ENCODE data around the gene RAB4A. TPM values are rescaled to one million over a fixed set of nuclear protein-coding genes. Genes with fewer than 3 reads are reported as not detected.
A peak's percentile ranks its signal among the peaks of the same experiment; 100 is the strongest.

RAB4A gene, protein sequence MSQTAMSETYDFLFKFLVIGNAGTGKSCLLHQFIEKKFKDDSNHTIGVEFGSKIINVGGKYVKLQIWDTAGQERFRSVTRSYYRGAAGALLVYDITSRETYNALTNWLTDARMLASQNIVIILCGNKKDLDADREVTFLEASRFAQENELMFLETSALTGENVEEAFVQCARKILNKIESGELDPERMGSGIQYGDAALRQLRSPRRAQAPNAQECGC
- 2.4 and 3.1 TPM in 2 replicates for total RNA-seq (2013; cell fraction: nucleolus; rRNA removed)
- total RNA-seq (2014; rRNA removed) (13.6 and 20.8 TPM in 2 replicates), total RNA-seq (2014; rRNA removed; fragmentation: Illumina TruSeq; extraction: Trizol) (10.1 and 10.4 TPM in 2 replicates), total RNA-seq (2021) (35.8 and 40.9 TPM in 2 replicates), polyA plus RNA-seq (2011; rRNA removed) (10.2 and 16.8 TPM in 2 replicates), polyA plus RNA-seq (2014; fragmentation: Illumina TruSeq; extraction: Trizol) (12.3 and 14.5 TPM in 2 replicates), polyA plus RNA-seq (2014; fragmentation: Nextera tagmentation; extraction: Ambion mirVana) (1 to 10 TPM; 4.0 to 8.5 TPM), polyA plus RNA-seq (2014; rRNA removed) (31.4 and 32.2 TPM in 2 replicates), polyA plus RNA-seq (2016; fragmentation: Nextera tagmentation; extraction: Ambion mirVana) (10 to 100 TPM; 25.1 to 28.8 TPM), polyA minus RNA-seq (2011; rRNA and poly(A)+ RNA removed) (1.7 and 3.4 TPM in 2 replicates), Bru-seq, nascent RNA (percentile 69 among the genes with signal in this experiment), BruChase-seq, experiment 1, labeled RNA remaining after a 6-hour chase (percentile 66 among the genes with signal in this experiment), BruChase-seq, experiment 2, labeled RNA remaining after a 2-hour chase (percentile 65 among the genes with signal in this experiment)
- polyA plus RNA-seq (2011; ENCODE audit: low read depth), result 9.1 TPM
- 6.1 and 6.3 TPM in 2 replicates for polyA plus RNA-seq (2011; cell fraction: cytosol; rRNA removed)
- 3.1 and 3.2 TPM in 2 replicates for polyA plus RNA-seq (2011; cell fraction: nucleus; rRNA removed)
- polyA plus RNA-seq (2012), result 14.8 and 19.9 TPM in 2 replicates
- 1.1 and 3.4 TPM in 2 replicates for polyA minus RNA-seq (2011; cell fraction: cytosol; rRNA and poly(A)+ RNA removed)
- 1.3 and 3.2 TPM in 2 replicates for polyA minus RNA-seq (2011; cell fraction: nucleus; rRNA and poly(A)+ RNA removed)
- long read RNA-seq, experiment 1, transcript RAB4A-201 (8 exons, 2,966 nt), result major isoform, 21 of 24 reads
- long read RNA-seq, experiment 1, partial matches to known transcripts, result 0 of 24 reads
- long read RNA-seq, experiment 1, other reads (novel, unspliced or antisense), result 1 of 24 reads
- long read RNA-seq, experiment 2, transcript RAB4A-201 (8 exons, 2,966 nt), result major isoform, 15 of 18 reads
- long read RNA-seq, experiment 2, partial matches to known transcripts, result 1 of 18 reads
- long read RNA-seq, experiment 2, other reads (novel, unspliced or antisense), result 2 of 18 reads

DNA sequence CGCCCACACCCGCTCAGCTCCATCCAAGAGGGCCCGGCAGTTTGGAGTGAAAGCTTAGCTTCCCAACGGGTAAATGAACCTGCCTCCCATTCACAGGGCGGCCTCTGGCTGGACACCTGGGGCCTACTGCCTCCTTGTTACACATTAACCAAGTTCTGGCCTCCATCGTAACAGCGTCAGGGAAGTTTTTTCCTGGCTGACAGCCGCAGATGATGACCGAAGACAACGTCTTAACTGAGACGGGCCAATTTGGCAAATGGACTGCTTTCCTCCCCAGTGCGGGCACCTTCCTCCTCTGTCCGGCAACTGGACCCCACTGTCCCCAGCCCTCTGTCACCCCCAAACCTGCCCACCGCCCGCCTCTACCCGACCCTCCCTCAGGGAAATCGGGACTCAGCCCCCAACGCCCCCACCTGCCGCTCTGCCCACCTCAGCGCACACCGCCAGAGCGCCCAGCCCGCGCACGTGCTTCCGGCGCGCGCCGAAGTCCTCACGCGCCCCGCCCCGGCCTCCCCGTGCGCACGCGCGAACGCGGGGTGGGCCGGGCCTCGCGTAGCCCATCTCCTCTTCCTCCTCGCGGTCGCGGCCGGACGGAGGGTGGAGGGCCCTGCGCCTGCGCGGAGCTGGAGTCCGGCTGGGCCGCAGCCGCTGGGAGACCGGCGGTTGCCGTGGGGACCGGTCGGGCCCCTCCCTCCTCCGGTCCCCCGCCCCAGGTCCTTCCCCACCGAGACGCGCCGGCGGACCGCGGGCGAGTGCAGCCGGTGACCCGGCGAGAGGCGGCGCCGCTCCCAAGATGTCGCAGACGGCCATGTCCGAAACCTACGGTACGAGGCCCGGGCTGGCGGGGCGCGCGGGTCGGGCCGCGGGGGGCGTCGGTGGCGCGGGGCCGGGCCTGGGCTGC lies at the start of gene RAB4A:
Gene RAB4A, plus strand, starts transcription at position 565 of the 901 bp plus-strand sequence. Its CDS starts 229 bp downstream, at position 794.
- POLR2A ChIA-PET, result interaction anchor here (0.8 kb wide), 1 partner anchor 257 kb away, joined by 3 read pairs; no protein-coding TSS in a partner anchor
- WGBS (ENCODE audit: insufficient coverage, insufficient replicate concordance, low lambda C conversion rate, missing lambda C conversion rate), result 31% methylated on average over 51 of the region's 95 CpGs
- in situ Hi-C loops (cut with MboI), result no loop called here
- TF ChIP-seq POLR2AphosphoS5 (IDR thresholded peaks at IDR 0.05; ENCODE audit: low read length) (peak; percentile 54; the same call in 1 of the 2 replicates), RAD21 (IDR thresholded peaks at IDR 0.05; ENCODE audit: insufficient read depth, low read depth, low read length) (no peak), IKZF1 (conservative IDR thresholded peaks at IDR 0.05) (peak; percentile 49), BMI1 (IDR thresholded peaks at IDR 0.05; ENCODE audit: borderline replicate concordance) (no peak), MYC (IDR thresholded peaks at IDR 0.05; ENCODE audit: insufficient read depth, insufficient read length, insufficient replicate concordance, low read length, severe bottlenecking) (peak; percentile 26), RELB (IDR thresholded peaks at IDR 0.05; ENCODE audit: low read depth) (no peak), BHLHE40 (IDR thresholded peaks at IDR 0.05; ENCODE audit: borderline replicate concordance in 1 of 2, low read depth in 2 of 2, low read length in 1 of 2) (peak; percentile 89 to 94), CREB1 (IDR thresholded peaks at IDR 0.05; ENCODE audit: low read depth) (peak; percentile 34; the same call in 1 of the 2 replicates), LARP7 (IDR thresholded peaks at IDR 0.05) (peak; percentile 69; the same call in 1 of the 2 replicates)
- TF ChIP-seq, protein P1, sequence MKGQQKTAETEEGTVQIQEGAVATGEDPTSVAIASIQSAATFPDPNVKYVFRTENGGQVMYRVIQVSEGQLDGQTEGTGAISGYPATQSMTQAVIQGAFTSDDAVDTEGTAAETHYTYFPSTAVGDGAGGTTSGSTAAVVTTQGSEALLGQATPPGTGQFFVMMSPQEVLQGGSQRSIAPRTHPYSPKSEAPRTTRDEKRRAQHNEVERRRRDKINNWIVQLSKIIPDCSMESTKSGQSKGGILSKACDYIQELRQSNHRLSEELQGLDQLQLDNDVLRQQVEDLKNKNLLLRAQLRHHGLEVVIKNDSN (IDR thresholded peaks at IDR 0.05; ENCODE audit: borderline replicate concordance, extremely low read length, insufficient read depth, low read depth, low read length), result peak; percentile 69

More for the DNA sequence above, at the start of gene RAB4A:
- ChIA-PET CTCF (interaction anchor here (0.7 to 0.8 kb wide), 2 partner anchors 211 to 284 kb away, joined by 3 read pairs; no protein-coding TSS in a partner anchor), SMC1A (ENCODE audit: uncharacterized antibody, unreplicated experiment) (interaction anchor here (0.6 kb wide), 1 partner anchor 68 kb away, joined by 3 read pairs; no protein-coding TSS in a partner anchor), RAD21 (ENCODE audit: unreplicated experiment) (no interaction called here)
- DNase-seq (ENCODE audit: low read depth, low spot score) (peak; percentile 43), ATAC-seq (peak; percentile 96), FAIRE-seq (peak; percentile 61)
- Histone ChIP-seq H3K9ac (ENCODE audit: control insufficient read depth, insufficient read depth, low read length) (peak within 1 kb of the TSS; percentile 52), H3K4me1 (ENCODE audit: control insufficient read depth, insufficient read depth, low read length) (peaks cover 9% of the 10 kb centered on the region), H3K9me3 (replicated peaks; ENCODE audit: control insufficient read depth, insufficient read depth, low read length) (no peaks in the 10 kb centered on the region; the same call in 1 of the 3 replicates), H3K4me2 (ENCODE audit: control insufficient read depth, insufficient read depth) (peak within 1 kb of the TSS; percentile 89), H3K27me3 (replicated peaks in 1 of 2; ENCODE audit: control insufficient read depth in 2 of 2, insufficient read depth in 2 of 2, low read length in 1 of 2) (no peaks in the 10 kb centered on the region), H3K36me3 (ENCODE audit: control insufficient read depth in 2 of 2, insufficient read depth in 2 of 2, low read length in 1 of 2) (no peaks in the 10 kb centered on the region), H4K20me1 (ENCODE audit: control insufficient read depth, insufficient read depth) (no peaks in the 10 kb centered on the region), H3K4me3 (peak within 1 kb of the TSS; percentile 95), H3K79me2 (ENCODE audit: control insufficient read depth, insufficient read depth, low read length) (peaks cover 21% of the 10 kb centered on the region), H3K27ac (ENCODE audit: control insufficient read depth, insufficient read depth) (peak within 1 kb of the TSS; percentile 7; the same call in 1 of the 2 replicates), H2AFZ (ENCODE audit: control insufficient read depth, low read depth, low read length) (peak within 1 kb of the TSS; percentile 87)
- intact Hi-C loops (cut with micrococcal nuclease; ENCODE audit: unreplicated experiment), result loop anchor here (5.0 kb wide), 1 partner anchor 172 kb away; no protein-coding TSS in a partner anchor
- no TSS peak for BruUV-seq (replicated peaks)
